NT2/D1 (cell line): Measurements from ENCODE around the gene OVAAL.

Experiments used
- YY1 ChIP-seq: IDR thresholded peaks from 2 replicates; pipeline ENCODE4 v1.6.1; 2011; ENCODE audit not compliant: insufficient read length, insufficient read depth
- ZNF274 ChIP-seq: IDR thresholded peaks from 2 replicates; pipeline ENCODE4 v1.6.1; 2011; ENCODE audit warnings: mild to moderate bottlenecking, low read depth, low read length

GRCh38 chr1:180600343-180600742 lies 41.6 kb downstream of the OVAAL start:
- TF ChIP-seq ZNF274 (no peak), YY1 (no peak)
